ENCODE data around the gene PTPN22.

GRCh38 chr1:113870778-113871177 lies 734 bp downstream of the PTPN22 start:
- no peak for TF ChIP-seq CTCF (IDR thresholded peaks at IDR 0.05; ENCODE audit: low read depth, low read length)
- TF ChIP-seq EZH2phosphoT487 (IDR thresholded peaks at IDR 0.05; ENCODE audit: low read depth): no peak
